MM.1S (cell line): Measurements from ENCODE around the gene LRRC45.

Source experiments
- DNase-seq: peaks from one replicate; pipeline ENCODE4 v3.0.0-alpha.2; 2015
- H2AFZ ChIP-seq: fragments of 300-600 bp; sonication (generic); 2 replicates; pipeline ENCODE4 v1.6.0; 2016; ENCODE audit warnings: antibody characterized with exemption, low read length
- H3F3A ChIP-seq: fragments of 300-600 bp; sonication (generic); 2 replicates; pipeline ENCODE4 v1.6.1; 2016; ENCODE audit warnings: mild to moderate bottlenecking, antibody characterized with exemption, low read length, moderate library complexity, mixed read lengths; ENCODE audit not compliant: insufficient read depth
- H3K27ac ChIP-seq: fragments of 300-600 bp; sonication (generic); 2 replicates; pipeline ENCODE4 v1.5.1; 2016; ENCODE audit warnings: mild to moderate bottlenecking, low read length
- H3K27me3 ChIP-seq: fragments of 300-600 bp; sonication (generic); replicated peaks from 2 replicates; pipeline ENCODE4 v1.6.0; 2016; ENCODE audit warnings: low read length; ENCODE audit not compliant: insufficient read depth
- H3K36me3 ChIP-seq: fragments of 300-600 bp; sonication (generic); replicated peaks from 2 replicates; pipeline ENCODE4 v1.6.1; 2016; ENCODE audit warnings: mild to moderate bottlenecking, low read length, mixed read lengths; ENCODE audit not compliant: insufficient read depth
- H3K4me1 ChIP-seq: fragments of 300-600 bp; sonication (generic); 2 replicates; pipeline ENCODE4 v1.6.1; 2016; ENCODE audit warnings: low read length, mixed read lengths
- H3K4me2 ChIP-seq: fragments of 300-600 bp; sonication (generic); 2 replicates; pipeline ENCODE4 v1.6.0; 2016; ENCODE audit warnings: low read depth, low read length
- H3K4me3 ChIP-seq: fragments of 300-600 bp; sonication (generic); 2 replicates; pipeline ENCODE4 v1.5.1; 2016; ENCODE audit warnings: low read length, mixed read lengths
- H3K79me2 ChIP-seq: fragments of 300-600 bp; sonication (generic); 2 replicates; pipeline ENCODE4 v1.6.1; 2016; ENCODE audit warnings: mixed run types, low read length, mixed read lengths
- H3K9ac ChIP-seq: fragments of 300-600 bp; sonication (generic); 2 replicates; pipeline ENCODE4 v1.6.1; 2016; ENCODE audit warnings: low read length, mixed read lengths
- H3K9me2 ChIP-seq: fragments of 300-600 bp; sonication (generic); replicated peaks from 2 replicates; pipeline ENCODE4 v1.6.1; 2016; ENCODE audit warnings: mild to moderate bottlenecking, low read length, mixed read lengths; ENCODE audit not compliant: insufficient read depth
- H3K9me3 ChIP-seq: fragments of 300-600 bp; sonication (generic); replicated peaks from 2 replicates; pipeline ENCODE4 v1.6.1; 2016; ENCODE audit warnings: mild to moderate bottlenecking, low read length, mixed read lengths; ENCODE audit not compliant: insufficient read depth
- H4K20me1 ChIP-seq: fragments of 300-600 bp; sonication (generic); 2 replicates; pipeline ENCODE4 v1.6.1; 2016; ENCODE audit warnings: mild to moderate bottlenecking, low read length, moderate library complexity, mixed read lengths; ENCODE audit not compliant: insufficient read depth
- EZH2 ChIP-seq: fragments of 300-600 bp; sonication (generic); optimal IDR thresholded peaks from 2 replicates; pipeline ENCODE3; 2017; ENCODE audit warnings: low read depth, mild to moderate bottlenecking, antibody characterized with exemption, low read length, mixed read lengths
- EZH2phosphoT487 ChIP-seq: fragments of 300-600 bp; sonication (generic); IDR thresholded peaks from 2 replicates; pipeline ENCODE4 v1.6.1; 2018; ENCODE audit warnings: antibody characterized with exemption, low read length
- TF ChIP-seq, protein P1 (sequence below): fragments of 300-600 bp; sonication (generic); IDR thresholded peaks from 2 replicates; pipeline ENCODE4 v1.5.1; 2016; ENCODE audit warnings: antibody characterized with exemption, low read length, mixed read lengths

The LRRC45 gene

DNA sequence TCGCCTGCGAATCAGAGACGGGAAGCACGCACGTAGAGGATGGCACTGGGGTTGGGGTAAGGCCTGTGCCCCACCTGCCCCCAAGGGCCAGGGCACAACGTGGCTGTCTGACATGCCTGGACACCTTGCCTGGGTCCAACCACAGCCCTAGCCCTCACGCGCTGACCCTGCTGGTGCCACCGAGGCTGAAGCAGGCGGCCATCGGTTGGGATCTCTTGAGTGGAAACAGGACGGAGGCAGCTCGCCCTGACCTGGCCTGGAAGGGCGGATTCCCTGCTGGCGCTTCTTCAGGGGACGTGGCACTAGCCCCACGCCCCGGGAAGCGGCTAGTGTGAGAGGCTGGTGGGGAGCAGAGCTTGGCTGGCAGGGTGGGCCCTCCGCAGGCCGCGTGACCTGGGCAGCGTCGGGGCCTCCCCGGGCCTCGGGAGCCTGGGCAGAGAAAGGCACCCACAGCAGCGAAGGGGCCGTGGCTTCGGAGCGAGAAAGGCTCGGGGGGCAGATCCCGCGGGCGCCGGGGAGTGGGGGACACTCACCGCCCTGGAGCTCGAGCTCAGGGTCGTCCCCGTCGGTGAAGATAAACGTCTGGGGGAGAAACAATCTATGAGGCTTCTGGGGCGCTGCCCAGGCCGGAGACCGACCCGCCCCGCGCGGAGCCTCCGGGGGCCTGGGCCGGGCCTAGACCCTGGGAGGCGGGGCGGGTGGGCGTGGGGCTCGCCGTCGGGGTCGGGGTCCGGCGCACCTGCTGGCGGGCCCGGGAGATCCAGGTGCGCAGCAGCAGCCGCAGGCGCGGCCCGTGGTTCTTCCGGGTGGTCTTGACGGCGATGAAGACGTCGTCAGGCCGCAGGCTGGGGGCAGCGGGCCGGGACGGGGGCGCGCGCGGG is 27.9 kb downstream of the LRRC45 start:
- Histone ChIP-seq H3K4me1 (peaks cover 7% of the 10 kb centered on the region; the same call in 1 of the 2 replicates), H3K79me2 (peaks cover 24% of the 10 kb centered on the region), H3K27me3 (no peaks in the 10 kb centered on the region), H3K4me3 (peak overlapping the region; percentile 64), H3K36me3 (no peaks in the 10 kb centered on the region; the same call in 1 of the 2 replicates), H3K27ac (no peak overlapping the region), H3K9me2 (no peaks in the 10 kb centered on the region), H3K4me2 (peak overlapping the region; percentile 94), H3K9ac (peak overlapping the region; percentile 37; the same call in 1 of the 2 replicates), H3K9me3 (no peaks in the 10 kb centered on the region), H3F3A (no peaks in the 10 kb centered on the region), H4K20me1 (no peaks in the 10 kb centered on the region), H2AFZ (peak overlapping the region; percentile 51)
- no peak for TF ChIP-seq EZH2phosphoT487
- no peak for TF ChIP-seq EZH2
- TF ChIP-seq, protein P1, sequence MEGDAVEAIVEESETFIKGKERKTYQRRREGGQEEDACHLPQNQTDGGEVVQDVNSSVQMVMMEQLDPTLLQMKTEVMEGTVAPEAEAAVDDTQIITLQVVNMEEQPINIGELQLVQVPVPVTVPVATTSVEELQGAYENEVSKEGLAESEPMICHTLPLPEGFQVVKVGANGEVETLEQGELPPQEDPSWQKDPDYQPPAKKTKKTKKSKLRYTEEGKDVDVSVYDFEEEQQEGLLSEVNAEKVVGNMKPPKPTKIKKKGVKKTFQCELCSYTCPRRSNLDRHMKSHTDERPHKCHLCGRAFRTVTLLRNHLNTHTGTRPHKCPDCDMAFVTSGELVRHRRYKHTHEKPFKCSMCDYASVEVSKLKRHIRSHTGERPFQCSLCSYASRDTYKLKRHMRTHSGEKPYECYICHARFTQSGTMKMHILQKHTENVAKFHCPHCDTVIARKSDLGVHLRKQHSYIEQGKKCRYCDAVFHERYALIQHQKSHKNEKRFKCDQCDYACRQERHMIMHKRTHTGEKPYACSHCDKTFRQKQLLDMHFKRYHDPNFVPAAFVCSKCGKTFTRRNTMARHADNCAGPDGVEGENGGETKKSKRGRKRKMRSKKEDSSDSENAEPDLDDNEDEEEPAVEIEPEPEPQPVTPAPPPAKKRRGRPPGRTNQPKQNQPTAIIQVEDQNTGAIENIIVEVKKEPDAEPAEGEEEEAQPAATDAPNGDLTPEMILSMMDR = no peak
- DNase-seq = no peak

DNA sequence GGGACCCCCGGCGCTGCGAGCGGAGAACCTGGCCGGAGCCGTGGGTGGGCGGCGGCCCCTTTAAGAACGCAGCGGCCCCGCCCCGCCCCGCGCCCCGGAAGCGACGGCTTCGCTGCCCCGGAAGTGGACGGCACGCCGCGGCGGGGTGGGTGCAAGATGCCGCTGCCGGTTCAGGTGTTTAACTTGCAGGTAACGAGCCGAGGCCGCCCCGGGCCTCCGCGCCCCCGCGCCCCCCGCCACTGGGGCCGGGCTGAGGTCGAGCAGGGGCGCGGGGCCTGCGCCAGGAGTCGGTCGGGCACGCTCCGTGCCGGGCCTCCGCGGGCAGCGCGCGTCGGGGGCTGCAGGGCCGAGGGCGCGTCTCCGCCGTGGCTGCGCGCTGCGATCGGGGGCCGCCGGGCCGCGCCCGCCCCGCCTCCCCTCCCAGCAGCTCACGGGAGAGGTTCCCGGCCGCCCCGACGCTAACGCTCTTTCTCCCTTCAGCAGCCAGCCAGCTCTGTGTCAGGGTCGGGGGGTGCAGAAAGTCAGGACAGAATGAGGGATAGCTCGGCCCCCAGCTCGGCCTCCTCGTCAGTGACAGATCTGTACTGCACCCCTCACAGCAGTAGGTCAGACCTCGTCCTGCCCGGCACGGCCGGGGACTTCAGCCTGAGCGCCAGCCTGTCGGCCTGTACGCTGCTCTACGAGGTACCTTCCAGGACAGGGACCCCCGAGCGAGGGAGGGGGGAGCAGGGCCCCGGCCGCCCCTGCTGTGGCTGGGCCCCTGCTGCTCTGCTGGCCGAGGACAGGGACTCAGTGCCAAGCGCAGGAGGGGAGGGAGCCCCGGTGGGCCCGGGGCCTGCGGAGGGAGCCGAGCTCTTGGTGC is 28.9 kb downstream of the LRRC45 start, which contains the start of the genes GPS1 and RFNG:
Gene GPS1, plus strand, starts transcription at position 123 of the 862 bp plus-strand sequence. Its CDS starts 34 bp downstream, at position 157.
Gene RFNG, minus strand, starts transcription at position 36 of the 862 bp plus-strand sequence. CDS start 45 bp downstream, outside the sequence.
- Histone ChIP-seq H3F3A (no peaks in the 10 kb centered on the region), H3K36me3 (no peaks in the 10 kb centered on the region; the same call in 1 of the 2 replicates), H3K79me2 (peaks cover 24% of the 10 kb centered on the region), H3K9me3 (no peaks in the 10 kb centered on the region), H3K4me2 (peak within 1 kb of the TSS; percentile 98), H2AFZ (peak within 1 kb of the TSS; percentile 51), H3K4me1 (peaks cover 7% of the 10 kb centered on the region; the same call in 1 of the 2 replicates), H3K9ac (peak within 1 kb of the TSS; percentile 77), H3K27ac (no peak within 1 kb of the TSS), H3K9me2 (no peaks in the 10 kb centered on the region), H4K20me1 (no peaks in the 10 kb centered on the region), H3K27me3 (no peaks in the 10 kb centered on the region), H3K4me3 (peak within 1 kb of the TSS; percentile 83)
- TF ChIP-seq EZH2phosphoT487 (no peak), EZH2 (no peak)
- TF ChIP-seq, protein P1 = no peak
- peak; percentile 83 for DNase-seq

DNA sequence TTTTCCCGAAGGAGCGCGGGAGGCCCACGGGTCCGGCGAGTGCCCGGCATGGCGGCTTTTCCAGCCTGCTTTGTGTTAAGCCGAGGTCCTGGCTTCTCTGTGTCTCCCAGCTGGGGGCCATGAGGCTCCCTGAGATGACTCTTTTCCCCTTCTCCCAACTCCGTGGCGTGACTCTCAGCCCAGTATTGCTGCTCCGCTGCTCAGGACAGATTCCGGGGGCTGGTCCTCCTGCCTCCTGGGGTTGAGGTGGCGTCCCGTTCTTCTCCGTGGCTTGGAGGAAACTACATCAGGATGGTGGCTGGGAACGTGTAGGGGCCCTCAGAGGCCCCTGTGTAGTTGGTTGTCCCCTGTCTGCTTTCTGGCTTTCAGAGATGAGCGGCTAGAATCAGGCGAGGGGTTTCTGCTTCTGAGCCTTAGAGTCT is 29.5 kb downstream of the LRRC45 start:
- H3K9me2 ChIP-seq = no peaks in the 10 kb centered on the region
- peak overlapping the region; percentile 83 for H3K4me3 ChIP-seq
- H2AFZ ChIP-seq = no peak overlapping the region
- H3K27me3 ChIP-seq = no peaks in the 10 kb centered on the region
- H3K79me2 ChIP-seq = peaks cover 24% of the 10 kb centered on the region
- H3K9me3 ChIP-seq = no peaks in the 10 kb centered on the region
- no peak overlapping the region for H3K27ac ChIP-seq
- H3F3A ChIP-seq = no peaks in the 10 kb centered on the region
- TF ChIP-seq, protein P1 = no peak
- no peak for TF ChIP-seq EZH2
- no peak for TF ChIP-seq EZH2phosphoT487
- peak overlapping the region; percentile 77; the same call in 1 of the 2 replicates for H3K9ac ChIP-seq
- no peaks in the 10 kb centered on the region for H3K36me3 ChIP-seq
- H4K20me1 ChIP-seq = no peaks in the 10 kb centered on the region
- DNase-seq = no peak
- H3K4me1 ChIP-seq = peaks cover 7% of the 10 kb centered on the region; the same call in 1 of the 2 replicates
- peak overlapping the region; percentile 98 for H3K4me2 ChIP-seq
